NCI-H226 (cell line): ENCODE data around the gene SRSF12.
"Not testable (repeated sequence)": the region's sequence is repeated elsewhere in the genome, so short reads cannot be mapped to it uniquely, and the experiment has no call there.

Experiments used
- DNase-seq: peaks from one replicate; pipeline ENCODE4 v3.0.0-alpha.2; 2015

Gene SRSF12

GRCh38 chr6:89128256-89128671 lies 10.4 kb upstream of the SRSF12 start:
- not testable (repeated sequence) for DNase-seq

- peak; percentile 15 for DNase-seq
Measured at GRCh38 chr6:89122625-89123024, 4.8 kb upstream of the SRSF12 start.

GRCh38 chr6:89121934-89122333 lies 4.1 kb upstream of the SRSF12 start:
- DNase-seq: no peak

- DNase-seq: no peak
Measured at GRCh38 chr6:89120371-89120770, 2.5 kb upstream of the SRSF12 start.

- no peak for DNase-seq
Measured at GRCh38 chr6:89118931-89119330, 1.1 kb upstream of the SRSF12 start.

GRCh38 chr6:89116702-89117101 lies 1.2 kb downstream of the SRSF12 start:
- no peak for DNase-seq

GRCh38 chr6:89111933-89112332 lies 5.9 kb downstream of the SRSF12 start:
- no peak for DNase-seq

- DNase-seq: no peak
Measured at GRCh38 chr6:89110284-89110683, 7.6 kb downstream of the SRSF12 start.

GRCh38 chr6:89100114-89100513 lies 17.8 kb downstream of the SRSF12 start:
- no peak for DNase-seq

GRCh38 chr6:89098461-89098860 lies 19.4 kb downstream of the SRSF12 start:
- DNase-seq: no peak

GRCh38 chr6:89087881-89088280 lies 30.0 kb downstream of the SRSF12 start:
- no peak for DNase-seq

GRCh38 chr6:89085409-89086205 lies 32.3 kb downstream of the SRSF12 start:
- no peak for DNase-seq

- no peak for DNase-seq
Measured at GRCh38 chr6:89084954-89085353, 32.9 kb downstream of the SRSF12 start.

- no peak for DNase-seq
Measured at GRCh38 chr6:89084542-89084941, 33.3 kb downstream of the SRSF12 start.

GRCh38 chr6:89082486-89082891 lies 35.4 kb downstream of the SRSF12 start:
- no peak for DNase-seq

- peak; percentile 92 for DNase-seq
Measured at GRCh38 chr6:89081423-89082322, 36.2 kb downstream of the SRSF12 start.

GRCh38 chr6:89081129-89081422 lies 36.8 kb downstream of the SRSF12 start:
- peak; percentile 16 for DNase-seq

GRCh38 chr6:89080281-89081128 lies 37.4 kb downstream of the SRSF12 start, which contains the start of gene PNRC1:
Gene PNRC1, plus strand, starts transcription at chr6:89080751. Its CDS starts 144 bp downstream, at chr6:89080895.
- DNase-seq: peak; percentile 96

- DNase-seq: no peak
Measured at GRCh38 chr6:89079511-89080234, 38.2 kb downstream of the SRSF12 start.

GRCh38 chr6:89073840-89074239 lies 44.0 kb downstream of the SRSF12 start:
- DNase-seq: no peak

- DNase-seq: no peak
Measured at GRCh38 chr6:89073014-89073620, 44.8 kb downstream of the SRSF12 start.

- DNase-seq: no peak
Measured at GRCh38 chr6:89071036-89071435, 46.8 kb downstream of the SRSF12 start.
